ENCODE results near the gene UBE2I.

The UBE2I gene

GRCh38 chr16:1351582-1352362, 42.3 kb downstream of the UBE2I start, which contains the start of the genes GNPTG and TSR3:
GNPTG (plus strand) TSS chr16:1351931; CDS start chr16:1351966, 35 bp downstream.
TSR3 (minus strand) TSS chr16:1351878; CDS start chr16:1351804, 74 bp downstream.
- TF ChIP-seq POLR2A (IDR thresholded peaks at IDR 0.05; ENCODE audit: low read depth, low read length) (peak; percentile 78), POLR2AphosphoS5 (IDR thresholded peaks at IDR 0.05; ENCODE audit: low read depth, low read length) (peak; percentile 68; the same call in 1 of the 2 replicates), TAF1 (IDR thresholded peaks at IDR 0.05; ENCODE audit: borderline replicate concordance, low read depth, low read length) (peak; percentile 82)
- FAIRE-seq: peak; percentile 99
- peak; percentile 97 for DNase-seq (ENCODE audit: insufficient read length)

DNA sequence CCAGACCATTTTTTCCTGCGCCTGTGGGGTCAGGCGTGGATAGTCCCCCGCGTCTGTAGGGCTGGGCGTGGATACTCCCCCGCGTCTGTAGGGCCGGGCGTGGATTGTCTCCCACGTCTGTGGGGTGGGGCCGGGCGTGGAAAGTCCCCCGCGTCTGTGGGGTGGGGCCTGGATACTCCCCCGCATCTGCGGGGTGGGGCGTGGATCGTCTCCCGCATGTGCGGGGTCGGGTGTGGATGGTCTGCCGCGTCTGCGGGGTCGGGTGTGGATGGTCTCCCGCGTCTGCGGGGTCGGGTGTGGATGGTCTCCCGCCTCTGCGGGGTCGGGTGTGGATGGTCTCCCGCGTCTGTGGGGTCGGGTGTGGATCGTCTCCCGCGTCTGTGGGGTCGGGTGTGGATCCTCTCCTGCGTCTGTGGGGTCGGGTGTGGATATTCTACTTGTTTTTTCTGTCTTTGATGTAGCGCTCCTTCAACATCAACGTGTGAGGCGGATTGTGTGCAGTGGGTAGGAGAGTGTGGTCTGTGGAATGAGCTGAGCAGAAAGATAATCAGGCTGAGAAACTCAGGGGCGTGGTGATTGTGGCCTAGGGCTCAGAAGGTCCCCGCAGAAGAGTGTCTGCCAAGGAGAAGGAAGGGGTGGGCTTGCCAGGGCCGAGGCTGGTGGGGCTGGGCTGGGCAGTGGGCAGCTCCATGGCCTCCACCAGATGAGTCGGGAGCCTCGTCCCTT, 45.5 kb downstream of the UBE2I start:
- no peak for FAIRE-seq
- DNase-seq (ENCODE audit: insufficient read length): no peak
- TF ChIP-seq POLR2A (IDR thresholded peaks at IDR 0.05; ENCODE audit: low read depth, low read length) (no peak), TAF1 (IDR thresholded peaks at IDR 0.05; ENCODE audit: borderline replicate concordance, low read depth, low read length) (no peak)

- DNase-seq (ENCODE audit: insufficient read length): no peak
- TF ChIP-seq POLR2AphosphoS5 (IDR thresholded peaks at IDR 0.05; ENCODE audit: low read depth, low read length): no peak
- TF ChIP-seq POLR2A (IDR thresholded peaks at IDR 0.05; ENCODE audit: low read depth, low read length): no peak
- TF ChIP-seq TAF1 (IDR thresholded peaks at IDR 0.05; ENCODE audit: borderline replicate concordance, low read depth, low read length): no peak
Observed at GRCh38 chr16:1355591-1355990, 46.2 kb downstream of the UBE2I start.

GRCh38 chr16:1356061-1356900, 46.8 kb downstream of the UBE2I start:
- DNase-seq (ENCODE audit: insufficient read length) (no peak), FAIRE-seq (no peak)
- TF ChIP-seq POLR2A (IDR thresholded peaks at IDR 0.05; ENCODE audit: low read depth, low read length) (no peak), POLR2AphosphoS5 (IDR thresholded peaks at IDR 0.05; ENCODE audit: low read depth, low read length) (no peak), TAF1 (IDR thresholded peaks at IDR 0.05; ENCODE audit: borderline replicate concordance, low read depth, low read length) (no peak)

More at GRCh38 chr16:1355591-1355990, 46.2 kb downstream of the UBE2I start:
- FAIRE-seq: no peak

GRCh38 chr16:1357906-1358566, 48.6 kb downstream of the UBE2I start:
- FAIRE-seq: no peak
- no peak for DNase-seq (ENCODE audit: insufficient read length)
- TF ChIP-seq POLR2AphosphoS5 (IDR thresholded peaks at IDR 0.05; ENCODE audit: low read depth, low read length): no peak
- TF ChIP-seq POLR2A (IDR thresholded peaks at IDR 0.05; ENCODE audit: low read depth, low read length): no peak
- TF ChIP-seq TAF1 (IDR thresholded peaks at IDR 0.05; ENCODE audit: borderline replicate concordance, low read depth, low read length): no peak

DNA sequence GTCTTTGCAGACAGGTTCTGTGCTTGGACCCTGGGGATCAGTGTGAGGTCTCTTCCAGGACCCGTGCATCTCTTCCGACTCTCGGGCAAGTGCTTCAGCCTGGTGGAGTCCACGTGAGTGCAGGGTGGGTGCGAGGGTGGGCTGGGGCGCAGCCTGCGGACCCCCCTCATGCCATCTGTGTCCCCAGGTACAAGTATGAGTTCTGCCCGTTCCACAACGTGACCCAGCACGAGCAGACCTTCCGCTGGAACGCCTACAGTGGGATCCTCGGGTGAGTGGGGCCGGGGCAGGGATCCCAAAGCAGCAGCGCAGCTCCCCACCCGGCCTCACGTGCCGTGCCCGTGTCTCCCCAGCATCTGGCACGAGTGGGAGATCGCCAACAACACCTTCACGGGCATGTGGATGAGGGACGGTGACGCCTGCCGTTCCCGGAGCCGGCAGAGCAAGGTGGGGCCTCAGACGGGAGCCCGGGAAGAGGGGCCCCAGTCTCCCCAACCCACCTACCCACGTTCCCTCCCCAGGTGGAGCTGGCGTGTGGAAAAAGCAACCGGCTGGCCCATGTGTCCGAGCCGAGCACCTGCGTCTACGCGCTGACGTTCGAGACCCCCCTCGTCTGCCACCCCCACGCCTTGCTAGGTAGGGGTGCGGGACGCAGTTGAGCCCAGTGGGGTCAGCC, 52.4 kb downstream of the UBE2I start:
- TF ChIP-seq TAF1 (IDR thresholded peaks at IDR 0.05; ENCODE audit: borderline replicate concordance, low read depth, low read length) (no peak), POLR2AphosphoS5 (IDR thresholded peaks at IDR 0.05; ENCODE audit: low read depth, low read length) (no peak), POLR2A (IDR thresholded peaks at IDR 0.05; ENCODE audit: low read depth, low read length) (no peak)
- no peak for DNase-seq (ENCODE audit: insufficient read length)
- no peak for FAIRE-seq

GRCh38 chr16:1362807-1363206, 53.4 kb downstream of the UBE2I start:
- DNase-seq (ENCODE audit: insufficient read length): no peak
- TF ChIP-seq POLR2AphosphoS5 (IDR thresholded peaks at IDR 0.05; ENCODE audit: low read depth, low read length) (no peak), TAF1 (IDR thresholded peaks at IDR 0.05; ENCODE audit: borderline replicate concordance, low read depth, low read length) (no peak), POLR2A (IDR thresholded peaks at IDR 0.05; ENCODE audit: low read depth, low read length) (no peak)
- FAIRE-seq: no peak

DNA sequence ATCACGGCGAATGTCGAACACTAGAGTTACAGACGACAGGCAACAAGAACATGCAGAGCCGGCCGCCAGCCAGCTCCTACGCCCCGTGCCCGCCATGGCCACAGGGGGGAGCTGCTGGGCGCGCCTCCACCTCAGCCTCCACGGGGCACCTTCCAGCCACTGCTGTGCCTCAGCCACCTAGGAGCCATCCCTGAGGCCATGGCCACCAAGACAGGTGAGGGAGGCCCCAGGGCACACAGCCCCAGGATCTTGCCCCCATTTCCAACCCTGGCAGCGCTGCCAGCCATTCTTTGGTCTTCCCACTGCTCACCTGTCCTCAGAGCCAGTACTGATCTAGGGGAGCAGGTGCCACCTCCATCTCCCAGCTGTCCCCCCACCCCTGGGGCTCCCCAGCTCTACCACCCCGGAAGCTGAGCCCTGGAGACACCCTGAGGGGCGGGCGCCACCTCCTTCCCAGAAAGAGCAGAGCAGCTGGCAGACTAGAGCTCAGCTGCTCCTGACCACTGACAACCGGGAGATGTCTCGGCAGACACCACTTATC, 54.1 kb downstream of the UBE2I start:
- DNase-seq (ENCODE audit: insufficient read length) (peak; percentile 89), FAIRE-seq (peak; percentile 81)
- TF ChIP-seq POLR2AphosphoS5 (IDR thresholded peaks at IDR 0.05; ENCODE audit: low read depth, low read length): no peak
- TF ChIP-seq TAF1 (IDR thresholded peaks at IDR 0.05; ENCODE audit: borderline replicate concordance, low read depth, low read length): no peak
- TF ChIP-seq POLR2A (IDR thresholded peaks at IDR 0.05; ENCODE audit: low read depth, low read length): no peak

- FAIRE-seq: no peak
- TF ChIP-seq TAF1 (IDR thresholded peaks at IDR 0.05; ENCODE audit: borderline replicate concordance, low read depth, low read length) (no peak), POLR2AphosphoS5 (IDR thresholded peaks at IDR 0.05; ENCODE audit: low read depth, low read length) (no peak), POLR2A (IDR thresholded peaks at IDR 0.05; ENCODE audit: low read depth, low read length) (no peak)
- DNase-seq (ENCODE audit: insufficient read length): no peak
Observed at GRCh38 chr16:1364510-1364909, 55.1 kb downstream of the UBE2I start.

Measured in GM12892 (cell line).